H1 (cell line): Measurements from ENCODE around the gene PSIP1. TPM values are rescaled to one million over a fixed set of nuclear protein-coding genes. Genes with fewer than 3 reads are reported as not detected.

ENCODE experiments used
- ATF2 ChIP-seq: IDR thresholded peaks from 2 replicates; pipeline ENCODE4 v1.6.1; 2012; ENCODE audit warnings: low read length, inconsistent platforms
- BRCA1 ChIP-seq: IDR thresholded peaks from 2 replicates; pipeline ENCODE4 v1.6.1; 2012; ENCODE audit warnings: low read depth, low read length, improper control_type of control experiment
- GTF2F1 ChIP-seq: IDR thresholded peaks from 2 replicates; pipeline ENCODE4 v1.6.1; 2012; ENCODE audit warnings: low read depth, low read length, improper control_type of control experiment, borderline replicate concordance
- HDAC2 ChIP-seq, 2 experiments: fragments of 300-600 bp in 1 of 2; sonication (generic) in 1 of 2; IDR thresholded peaks; 2 replicates each; pipeline ENCODE4 v1.6.1; 2011 to 2012; ENCODE audit warnings: low read depth in 2 of 2, low read length in 2 of 2, mild to moderate bottlenecking in 2 of 2, moderate library complexity in 2 of 2, borderline replicate concordance in 1 of 2, inconsistent platforms in 1 of 2
- SIRT6 ChIP-seq: IDR thresholded peaks from one replicate; pipeline ENCODE4 v1.7.1; 2012; ENCODE audit warnings: low read length, inconsistent platforms
- polyA plus RNA-seq, 7 experiments: library from polyadenylated mRNA; depleted of rRNA in 3 of 7; stranded (reverse) in 5 of 7; unstranded in 2 of 7; fragments of >200 nt in 5 of 7; fragments of 200-250 nt in 2 of 7; gene quantifications; 1 replicate in 5 of 7; 2 replicates in 1 of 7; 4 replicates in 1 of 7; pipeline versions ENCODE4 v1.2.1 to v1.2.3, GENCODE V29; 2011 to 2013; ENCODE audit warnings: missing spikeins in 2 of 7, mixed read lengths in 2 of 7
- total RNA-seq: library from RNA; stranded (reverse); fragmentation: NEBNext Ultra II Directional; extraction: Animal tissue kit (Norgen Biotek cat#: 25700); gene quantifications from 2 replicates; pipeline ENCODE4 v1.2.1, GENCODE V29; 2021

PSIP1 gene
- total and polyA plus RNA-seq, 2 of the 8 experiments (the other 6 are each of a cell fraction or from before 2014, with no cell fraction given): 63.3 to 387 TPM

GRCh38 chr9:15469406-15469805 lies 41.4 kb downstream of the PSIP1 start (continued):
- TF ChIP-seq GTF2F1 (no peak), BRCA1 (no peak), ATF2 (no peak), HDAC2 (IDR thresholded peaks at IDR 0.05; ENCODE audit: borderline replicate concordance in 1 of 2, low read depth in 2 of 2, low read length in 2 of 2) (no peak), SIRT6 (no peak)
